ENCODE data around the gene NR2C2.
"Not testable (repeated sequence)": the region's sequence is repeated elsewhere in the genome, so short reads cannot be mapped to it uniquely, and the experiment has no call there.

Gene NR2C2

DNA sequence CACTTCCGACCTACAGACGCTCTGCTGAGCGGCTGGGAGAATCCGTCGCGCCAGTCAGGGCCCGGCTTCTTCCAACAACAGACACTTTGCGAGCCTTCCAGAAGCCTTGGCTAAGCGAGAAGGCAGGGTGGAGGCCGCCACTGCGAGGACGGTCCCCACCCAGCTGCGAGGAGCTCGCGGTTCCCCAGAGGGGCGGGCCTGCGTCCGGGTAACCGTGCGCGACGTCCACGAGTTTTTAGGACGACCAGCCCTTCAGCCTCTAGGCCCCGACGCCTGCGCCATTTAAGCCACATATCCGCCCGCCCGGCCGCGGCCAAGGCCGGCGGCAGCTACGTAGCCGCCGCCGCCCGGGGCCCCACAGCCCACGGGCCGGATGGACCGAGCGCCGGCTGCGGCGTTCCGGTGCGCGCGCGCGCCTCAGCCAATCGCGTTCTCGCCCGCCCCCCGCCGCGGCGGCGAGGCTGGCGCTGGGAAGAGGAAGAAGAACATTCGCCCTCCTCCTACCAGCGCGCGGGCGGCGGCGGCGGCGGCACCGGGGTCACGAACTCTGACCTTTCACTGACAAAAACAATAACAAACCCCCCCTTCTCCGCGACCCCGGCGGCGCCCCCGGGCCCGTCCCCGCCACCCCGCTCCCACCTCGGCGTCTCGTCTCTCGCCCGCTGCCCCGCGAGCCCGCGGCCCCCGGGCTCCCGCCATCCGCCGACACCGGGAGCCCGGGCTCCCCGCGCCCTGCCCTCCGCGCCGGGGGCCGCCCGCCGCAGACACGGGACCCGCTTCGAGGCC is at the start of gene NR2C2:
Gene NR2C2 (plus strand): TSS at position 484 of the 786 bp plus-strand sequence. CDS start 56,332 bp downstream, outside the sequence.
- DNase-seq, result peak; percentile 59

DNA sequence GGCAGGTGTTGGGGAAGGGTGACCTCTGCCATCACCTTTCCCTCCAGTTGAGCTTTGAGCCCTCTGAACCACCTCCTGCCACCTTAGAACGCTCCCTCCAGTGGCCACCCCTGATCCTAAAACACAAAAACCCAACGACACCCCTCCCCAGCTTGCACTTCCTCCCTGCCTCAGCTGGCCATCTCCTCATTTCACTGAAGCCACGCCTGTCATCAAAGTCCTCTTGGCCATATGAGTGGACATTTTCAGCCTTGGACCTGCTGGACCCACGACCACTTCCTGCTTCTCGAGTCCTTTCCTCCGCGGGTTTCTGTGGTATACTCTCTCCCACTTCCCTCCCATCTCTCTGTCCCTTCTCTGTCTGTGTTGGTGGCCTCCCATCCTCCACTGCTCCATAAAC is 48.5 kb upstream of the NR2C2 start:
- no peak for DNase-seq

GRCh38 chr3:14899993-14900618 is 47.3 kb upstream of the NR2C2 start:
- no peak for DNase-seq

GRCh38 chr3:14900881-14901873 is 46.2 kb upstream of the NR2C2 start:
- DNase-seq, result no peak

DNA sequence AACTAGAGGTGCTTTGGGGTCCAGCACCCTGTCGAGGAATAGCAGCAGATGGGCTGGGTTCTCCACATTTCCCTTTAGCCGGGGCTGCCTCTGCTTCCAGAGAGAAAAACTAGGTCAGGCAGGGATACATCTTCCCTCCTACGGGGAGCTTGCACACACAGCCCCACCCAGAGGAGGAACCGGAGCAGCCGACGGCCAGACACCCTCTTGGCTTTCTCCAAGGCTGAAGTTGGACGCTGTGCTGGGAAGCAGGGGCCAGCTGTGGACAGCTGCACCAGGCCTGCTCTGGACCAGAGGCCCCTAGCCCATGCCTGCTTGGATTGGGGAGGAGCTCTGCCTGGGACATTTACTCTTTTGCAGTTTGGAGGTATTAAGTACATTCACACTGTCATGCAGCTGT is 44.7 kb upstream of the NR2C2 start:
- DNase-seq, result no peak

- not testable (repeated sequence) for DNase-seq
Observed at GRCh38 chr3:14903501-14903900, 43.9 kb upstream of the NR2C2 start.

- DNase-seq, result no peak
Observed at GRCh38 chr3:14905055-14905657, 42.2 kb upstream of the NR2C2 start.

- no peak for DNase-seq
Observed at GRCh38 chr3:14906355-14906971, 40.9 kb upstream of the NR2C2 start.

DNA sequence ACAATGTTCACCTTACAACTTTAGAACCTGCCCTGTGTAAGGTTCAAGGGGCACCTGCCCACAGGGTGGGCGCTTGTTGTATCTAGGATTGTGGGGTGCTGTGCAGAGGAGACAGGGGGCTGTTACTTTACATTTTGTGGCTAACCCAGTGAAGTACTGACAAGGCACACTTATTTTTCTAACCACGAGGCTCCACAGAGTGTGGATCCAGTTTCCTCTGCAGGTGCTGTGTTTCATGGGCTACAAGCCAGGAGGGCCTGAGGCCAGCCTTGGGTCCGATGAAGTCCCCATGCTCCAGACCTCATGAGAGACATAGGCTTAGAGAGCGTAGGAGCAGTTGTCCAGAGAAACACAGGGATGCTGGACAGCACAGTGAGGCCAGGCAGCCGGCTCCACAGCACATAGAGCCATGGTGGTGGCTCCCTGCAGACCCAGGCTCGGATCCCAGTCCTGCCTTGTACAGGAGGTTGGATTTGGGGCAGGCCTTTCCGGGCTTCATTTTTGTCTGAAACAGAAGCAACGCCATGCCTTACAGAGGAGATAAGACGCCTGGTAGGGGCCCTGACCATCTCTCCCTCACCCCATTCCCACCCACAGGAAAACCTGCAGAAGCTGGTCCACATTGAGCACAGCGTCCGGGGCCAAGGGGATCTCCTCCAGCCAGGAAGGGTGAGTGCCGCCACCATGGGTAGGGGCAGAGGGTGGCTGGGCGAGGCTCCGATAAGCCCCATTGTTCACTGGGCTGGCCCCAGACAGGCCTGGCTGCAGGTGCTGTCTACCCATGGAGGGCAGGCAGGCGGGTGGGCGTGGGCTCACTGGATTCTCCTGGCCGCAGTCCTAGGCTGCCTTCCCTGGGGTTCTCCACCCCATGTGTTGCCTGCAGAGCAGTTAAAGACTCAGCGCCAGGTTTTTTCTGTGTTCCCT is 40.1 kb upstream of the NR2C2 start:
- no peak for DNase-seq

GRCh38 chr3:14909250-14909649 is 38.1 kb upstream of the NR2C2 start:
- no peak for DNase-seq

DNA sequence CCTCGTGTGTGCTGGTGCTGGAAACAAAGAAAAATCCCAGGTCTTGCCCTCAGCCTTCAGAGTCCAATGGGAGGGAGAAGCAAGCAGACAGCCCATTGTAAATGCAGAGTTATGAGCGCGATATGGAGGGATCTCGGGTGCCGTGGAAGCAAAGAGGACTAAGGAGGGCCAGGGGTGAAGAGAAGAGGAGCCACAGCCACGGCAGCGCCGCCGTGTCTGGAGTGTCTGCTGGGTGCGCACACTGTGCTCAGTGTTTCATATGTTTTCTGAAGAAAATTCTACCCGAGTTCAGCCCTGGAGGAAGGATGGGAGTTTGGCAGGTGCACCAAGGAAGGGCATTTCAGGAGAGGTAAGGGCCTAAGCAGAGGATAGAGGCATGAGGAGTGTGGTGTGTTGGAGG is 35.7 kb upstream of the NR2C2 start:
- DNase-seq, result no peak

DNA sequence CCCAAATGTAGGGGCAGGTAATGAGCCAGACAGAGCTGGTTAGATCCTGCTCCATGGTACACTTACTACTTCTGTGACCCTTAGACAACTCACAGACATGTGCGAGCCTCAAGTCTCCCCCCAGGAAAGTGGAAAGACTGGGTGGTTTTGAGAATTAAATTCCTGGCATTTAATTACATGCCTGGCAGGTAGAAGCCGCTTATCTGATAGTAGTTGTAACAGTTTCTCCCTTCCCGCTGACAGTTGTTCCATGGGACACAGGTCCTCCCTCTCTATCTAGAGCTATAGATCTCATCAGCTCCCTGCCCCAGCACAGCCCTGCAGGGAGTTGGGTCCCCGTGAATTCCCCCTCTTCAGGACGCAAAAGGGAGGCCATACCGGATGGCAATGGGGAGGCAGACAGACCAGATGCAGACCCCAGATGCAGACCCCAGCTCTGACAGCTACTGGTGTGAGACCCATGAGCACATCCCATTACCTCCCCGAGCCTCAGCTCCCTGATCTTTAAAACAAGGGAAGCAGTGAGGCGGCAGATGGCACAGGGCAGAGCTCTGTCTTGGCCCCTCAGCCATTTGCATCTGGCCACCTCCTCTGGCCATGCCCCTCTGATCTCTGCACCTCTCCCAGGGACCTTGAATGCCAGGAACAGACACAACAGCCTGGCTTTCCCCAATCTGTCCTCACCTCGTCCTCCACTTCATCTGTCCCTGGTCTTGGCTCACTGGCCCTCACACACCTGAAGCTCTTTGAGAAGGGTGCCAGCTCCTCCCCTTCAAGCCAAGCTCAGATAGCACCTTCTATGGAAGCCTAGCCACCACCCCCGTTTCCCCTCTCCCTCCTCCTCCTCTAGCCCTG is 34.1 kb upstream of the NR2C2 start:
- DNase-seq, result no peak

DNA sequence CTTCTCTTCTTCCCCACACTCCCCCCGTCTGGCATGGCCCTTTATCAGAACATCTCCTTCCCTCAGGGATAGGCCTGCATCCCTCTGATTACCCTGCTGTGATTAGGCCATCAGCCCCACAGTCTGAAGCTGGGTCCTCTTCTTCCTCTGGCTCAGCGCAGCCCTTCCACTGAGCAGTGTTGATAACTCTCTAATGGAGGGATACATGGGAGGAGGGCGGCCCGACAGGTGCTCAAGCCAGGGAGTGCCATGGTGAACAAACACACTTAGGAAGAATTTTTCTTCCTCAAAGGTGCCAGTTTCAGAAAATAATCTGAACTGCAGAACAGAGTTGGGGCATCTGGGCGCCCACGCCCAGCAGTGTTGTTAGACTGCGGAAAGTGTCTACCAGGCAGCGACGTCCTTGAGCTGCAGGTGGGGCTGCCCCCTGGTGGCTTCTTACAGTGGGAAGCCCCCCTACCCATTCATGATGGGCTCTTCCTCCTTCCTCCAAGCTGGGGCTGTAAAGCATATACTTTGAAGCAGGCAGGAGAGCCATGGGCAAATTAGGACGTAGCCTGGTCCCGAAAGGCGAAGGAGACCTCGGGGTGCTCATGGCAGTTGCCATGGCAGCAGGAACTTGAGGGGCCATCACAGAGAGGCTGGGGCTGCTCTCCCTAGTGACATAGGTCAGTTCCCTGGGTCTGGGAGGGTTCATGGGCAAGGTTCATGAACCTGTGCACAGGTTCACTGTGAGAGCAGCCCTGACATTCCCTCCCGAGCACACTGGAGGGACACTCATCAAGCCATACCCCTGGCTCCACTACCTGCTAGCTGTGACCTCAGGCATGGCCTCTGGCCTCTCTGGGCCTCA is 33.2 kb upstream of the NR2C2 start:
- no peak for DNase-seq

DNA sequence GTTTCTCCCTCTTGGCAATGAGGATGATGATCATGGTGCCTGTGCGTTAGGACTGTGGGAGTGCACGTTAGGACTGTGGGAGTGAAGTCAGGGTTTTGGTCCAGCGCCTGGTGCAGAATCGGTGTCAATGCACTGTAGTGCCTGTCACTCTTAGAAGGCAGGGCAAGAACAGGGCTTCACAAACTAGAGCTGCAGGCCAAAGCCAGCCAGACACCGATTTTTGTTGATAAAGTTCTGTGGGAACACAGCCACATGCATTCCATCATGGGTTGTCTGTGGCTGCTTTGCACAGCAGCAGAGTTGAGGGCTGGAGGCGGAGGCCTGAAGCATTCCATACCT is 32.6 kb upstream of the NR2C2 start:
- DNase-seq, result no peak

DNA sequence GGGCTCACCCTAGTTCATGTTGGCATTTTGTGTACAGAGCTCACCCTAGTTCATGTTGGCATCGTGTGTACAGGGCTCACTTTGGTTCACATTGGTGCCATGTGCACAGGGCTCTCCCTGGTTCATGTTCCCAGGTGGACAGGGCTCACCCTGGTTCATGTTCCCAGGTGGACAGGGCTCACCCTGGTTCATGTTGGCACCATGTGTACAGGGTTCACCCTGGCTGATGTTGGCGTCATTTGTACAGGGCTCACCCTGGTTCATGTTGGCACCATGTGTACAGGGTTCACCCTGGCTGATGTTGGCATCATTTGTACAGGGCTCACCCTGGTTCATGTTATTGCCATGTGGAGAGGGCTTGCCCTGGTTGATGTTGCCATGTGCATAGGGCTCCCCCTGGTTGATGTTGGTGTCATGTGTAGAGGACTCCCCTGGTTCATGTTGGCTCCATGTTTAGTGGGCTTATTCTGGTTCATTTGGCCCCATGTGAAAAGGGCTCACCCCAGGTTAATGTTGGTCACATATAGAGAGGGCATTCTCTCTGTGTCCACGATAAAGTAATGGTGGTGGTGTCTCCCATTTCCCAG is 31.7 kb upstream of the NR2C2 start:
- no peak for DNase-seq

DNA sequence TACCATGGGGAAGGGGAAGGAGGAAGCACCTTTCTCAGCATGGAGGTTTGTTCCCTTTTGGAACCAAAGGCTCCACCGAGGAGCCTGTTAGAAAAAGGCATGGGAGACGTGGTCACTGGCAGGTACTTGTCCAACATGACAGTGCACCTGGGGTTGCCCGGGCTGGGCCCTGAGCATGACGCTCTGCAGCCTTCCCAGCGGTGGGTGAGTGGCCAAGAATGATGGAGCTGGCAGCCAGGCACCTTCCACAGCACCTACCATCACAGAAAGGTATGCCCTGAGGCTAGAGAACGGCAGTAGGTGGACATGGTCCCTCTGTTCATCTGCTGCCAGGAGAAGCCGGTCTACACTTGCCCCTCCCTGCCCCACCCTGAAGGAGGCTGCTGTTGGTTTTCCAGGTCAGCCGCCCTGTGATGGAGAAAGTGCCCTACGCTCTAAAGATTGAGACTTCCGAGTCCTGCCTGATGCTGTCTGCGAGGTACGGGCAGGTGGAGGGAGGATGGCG is 29.0 kb upstream of the NR2C2 start:
- DNase-seq, result no peak

GRCh38 chr3:14920536-14920935 is 26.8 kb upstream of the NR2C2 start:
- no peak for DNase-seq

DNA sequence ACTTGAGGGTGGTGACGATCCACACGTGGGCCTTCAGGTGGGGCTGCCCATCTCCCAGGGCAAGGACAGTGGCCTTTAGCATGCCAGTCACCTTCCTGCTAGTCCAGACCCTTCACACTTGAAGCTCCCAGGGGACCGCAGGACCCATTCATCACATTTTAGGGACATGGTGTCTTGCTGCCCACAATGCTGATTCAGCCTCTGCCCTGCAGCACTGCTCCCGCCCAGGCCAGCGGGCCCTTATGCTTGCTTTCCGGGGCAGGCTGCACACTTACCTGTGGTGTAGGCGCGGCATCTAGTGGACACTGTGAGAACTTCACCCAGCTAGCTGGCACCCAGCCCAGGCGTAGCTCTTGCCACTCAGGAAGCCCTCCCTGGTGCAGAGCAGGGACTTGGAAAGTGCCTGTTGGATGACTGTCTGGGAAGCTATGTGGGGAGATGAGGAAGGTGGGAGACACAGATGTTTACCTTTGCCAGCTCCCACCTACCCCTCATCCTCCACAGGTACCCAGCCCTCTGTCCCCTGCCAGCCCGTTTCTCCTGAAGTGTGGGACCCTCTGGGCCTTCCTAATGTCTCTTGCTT is 26.3 kb upstream of the NR2C2 start:
- peak; percentile 78 for DNase-seq
